Central memory CD8-positive, alpha-beta T cell (primary cell): ENCODE data around the gene PRSS2.

Source experiments
- ATAC-seq: fragments of 150-1000 bp; cut with Tn5 transposase; replicated peaks from 2 replicates; pipeline ENCODE4 v1.10.0; 2022; ENCODE audit warnings: mild to moderate bottlenecking, moderate FRiP score, moderate number of reproducible peaks; ENCODE audit not compliant: poor library complexity, severe bottlenecking; ENCODE audit errors: extremely low read depth
- DNase-seq, 2 donors: peaks; one replicate each; pipeline ENCODE4 v3.0.0; 2021; ENCODE audit warnings: low spot score in 2 of 2
- H3K27ac Mint-ChIP-seq: one replicate; pipeline ENCODE4 v1.8.0; 2022; ENCODE audit warnings: low read depth, mild to moderate bottlenecking, moderate library complexity, mixed read lengths
- H3K27me3 Mint-ChIP-seq: one replicate; pipeline ENCODE4 v1.8.0; 2022; ENCODE audit warnings: mixed read lengths
- H3K36me3 Mint-ChIP-seq: one replicate; pipeline ENCODE4 v1.8.0; 2022; ENCODE audit warnings: mild to moderate bottlenecking, moderate library complexity, mixed read lengths; ENCODE audit not compliant: insufficient read depth
- H3K4me1 Mint-ChIP-seq: one replicate; pipeline ENCODE4 v1.8.0; 2022; ENCODE audit warnings: mixed read lengths
- H3K4me3 Mint-ChIP-seq: one replicate; pipeline ENCODE4 v1.8.0; 2022; ENCODE audit warnings: mild to moderate bottlenecking, moderate library complexity, mixed read lengths
- H3K9me3 Mint-ChIP-seq: one replicate; pipeline ENCODE4 v1.8.0; 2022; ENCODE audit warnings: mixed read lengths

The PRSS2 gene

DNA sequence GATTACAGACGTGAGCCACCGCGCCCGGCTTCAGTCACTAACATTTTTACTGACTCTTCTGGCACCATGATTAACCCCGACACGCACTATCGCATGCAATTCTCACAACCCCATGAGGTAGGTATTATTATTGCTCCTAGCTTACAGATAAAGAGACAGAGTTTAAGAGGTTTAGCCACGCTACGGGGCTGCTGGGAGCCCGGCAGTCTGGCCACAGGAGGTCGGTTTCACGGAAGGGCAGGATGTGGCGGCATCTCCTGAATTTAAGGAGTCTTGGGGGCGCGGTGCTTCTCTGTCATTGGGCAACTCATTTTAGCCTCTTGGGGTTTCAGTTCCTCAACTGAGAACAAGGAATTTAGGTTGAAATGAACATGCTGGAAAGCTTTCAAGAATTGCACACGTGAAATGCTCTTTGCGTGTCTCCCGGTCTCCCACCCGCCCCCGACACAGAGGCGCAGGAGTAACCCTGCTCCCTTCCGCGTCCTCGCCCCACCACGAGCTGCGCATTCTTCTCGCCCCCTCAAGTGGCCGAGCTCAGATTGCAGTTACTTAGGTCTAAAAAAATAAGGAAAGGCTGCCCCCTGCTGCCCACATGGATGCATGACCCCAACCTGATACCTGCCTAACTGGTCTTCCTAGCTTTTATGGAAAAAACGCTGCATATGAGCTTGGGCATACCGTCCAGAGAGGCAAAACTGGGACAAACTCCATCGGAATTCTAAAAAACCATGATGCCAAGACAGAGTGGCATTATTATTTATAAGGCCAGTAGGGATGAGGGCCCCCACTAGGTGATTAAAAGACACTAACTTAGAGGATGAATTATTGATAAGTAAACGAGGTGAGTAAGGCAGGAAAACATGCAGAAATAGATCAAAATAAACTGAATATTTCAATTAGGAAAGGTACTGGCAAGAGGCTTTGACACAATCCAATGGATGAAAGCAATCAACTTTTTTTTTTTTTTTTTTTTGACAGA lies 12.4 kb downstream of the PRSS2 start:
- H3K27ac Mint-ChIP-seq = peak overlapping the region; percentile 29
- H3K27me3 Mint-ChIP-seq = no peaks in the 10 kb centered on the region
- peaks cover 9% of the 10 kb centered on the region for H3K4me1 Mint-ChIP-seq
- peaks cover 31% of the 10 kb centered on the region for H3K36me3 Mint-ChIP-seq
- peak; percentile 26 for ATAC-seq
- H3K4me3 Mint-ChIP-seq = peak overlapping the region; percentile 73
- no peaks in the 10 kb centered on the region for H3K9me3 Mint-ChIP-seq
- peak in 1 of 2 donors; percentile 59 for DNase-seq

DNA sequence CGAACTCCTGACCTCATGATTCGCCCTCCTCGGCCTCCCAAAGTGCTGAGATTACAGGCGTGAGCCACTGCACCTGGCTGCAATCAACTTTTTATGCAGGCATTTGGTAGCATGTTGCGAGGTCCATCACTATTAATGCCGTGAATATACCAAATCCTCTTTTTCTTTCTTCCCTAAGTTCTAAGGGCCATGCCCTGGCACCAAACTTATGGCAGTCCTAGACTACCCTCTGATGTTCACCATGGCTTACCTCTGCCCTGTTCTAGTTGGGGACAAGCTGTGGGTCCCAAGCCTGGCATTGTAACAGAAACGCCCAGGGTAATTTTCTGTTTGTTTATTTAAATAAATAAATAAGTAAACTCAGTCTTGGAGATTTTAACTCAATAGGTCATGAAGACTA lies 13.3 kb downstream of the PRSS2 start:
- H3K27me3 Mint-ChIP-seq = no peaks in the 10 kb centered on the region
- H3K36me3 Mint-ChIP-seq = peaks cover 40% of the 10 kb centered on the region
- DNase-seq (no peak), ATAC-seq (no peak)
- H3K4me3 Mint-ChIP-seq = no peak overlapping the region
- H3K4me1 Mint-ChIP-seq = peaks cover 10% of the 10 kb centered on the region
- H3K9me3 Mint-ChIP-seq = no peaks in the 10 kb centered on the region
- peak overlapping the region; percentile 98 for H3K27ac Mint-ChIP-seq

DNA sequence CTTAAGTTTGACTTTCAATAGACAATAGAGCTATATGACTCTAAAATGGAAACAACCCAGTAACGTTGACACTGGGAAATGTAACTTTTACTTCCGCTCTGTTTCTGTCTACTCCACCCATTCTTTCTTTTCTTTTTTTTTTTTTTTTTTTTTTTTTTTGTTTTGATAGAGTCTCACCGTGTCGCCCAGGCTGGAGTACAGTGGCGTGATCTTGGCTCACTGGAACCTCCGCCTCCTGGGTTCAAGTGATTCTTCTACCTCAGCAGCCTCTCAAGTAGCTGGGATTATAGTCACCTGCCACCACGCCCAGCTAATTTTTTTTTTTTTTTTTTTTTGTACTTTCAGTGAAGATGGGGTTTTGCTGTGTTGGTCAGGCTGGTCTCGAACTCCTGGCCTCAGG lies 13.9 kb downstream of the PRSS2 start:
- ATAC-seq = peak; percentile 6
- H3K27me3 Mint-ChIP-seq = no peaks in the 10 kb centered on the region
- peaks cover 46% of the 10 kb centered on the region for H3K36me3 Mint-ChIP-seq
- H3K4me3 Mint-ChIP-seq = peak overlapping the region; percentile 16
- peak overlapping the region; percentile 98 for H3K27ac Mint-ChIP-seq
- no peaks in the 10 kb centered on the region for H3K9me3 Mint-ChIP-seq
- DNase-seq = no peak
- peaks cover 15% of the 10 kb centered on the region for H3K4me1 Mint-ChIP-seq

DNA sequence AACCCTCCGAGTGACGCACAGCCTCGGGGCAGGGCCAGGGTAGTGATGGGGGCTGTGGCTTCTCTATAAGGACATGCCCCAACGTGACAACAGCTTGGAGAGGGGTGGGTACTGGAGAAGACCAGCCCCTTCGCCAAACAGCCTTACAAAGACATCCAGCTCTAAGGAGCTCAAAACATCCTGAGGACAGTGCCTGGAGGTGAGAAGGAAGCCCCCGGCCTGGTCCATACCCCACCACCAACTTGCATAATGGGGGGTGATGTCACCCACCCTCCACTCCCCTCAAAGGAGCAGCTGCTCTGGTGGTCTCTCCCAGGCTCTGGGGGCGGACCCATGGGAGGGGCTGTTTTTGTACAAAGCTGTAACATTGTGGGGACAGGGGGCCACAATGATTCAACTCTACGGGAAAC lies 15.1 kb downstream of the PRSS2 start:
- H3K27me3 Mint-ChIP-seq = no peaks in the 10 kb centered on the region
- H3K27ac Mint-ChIP-seq = peak overlapping the region; percentile 98
- peaks cover 20% of the 10 kb centered on the region for H3K4me1 Mint-ChIP-seq
- peaks cover 57% of the 10 kb centered on the region for H3K36me3 Mint-ChIP-seq
- H3K4me3 Mint-ChIP-seq = peak overlapping the region; percentile 79
- H3K9me3 Mint-ChIP-seq = no peaks in the 10 kb centered on the region
- peak; percentile 86 for ATAC-seq
- DNase-seq = peak in 1 of 2 donors; percentile 73

DNA sequence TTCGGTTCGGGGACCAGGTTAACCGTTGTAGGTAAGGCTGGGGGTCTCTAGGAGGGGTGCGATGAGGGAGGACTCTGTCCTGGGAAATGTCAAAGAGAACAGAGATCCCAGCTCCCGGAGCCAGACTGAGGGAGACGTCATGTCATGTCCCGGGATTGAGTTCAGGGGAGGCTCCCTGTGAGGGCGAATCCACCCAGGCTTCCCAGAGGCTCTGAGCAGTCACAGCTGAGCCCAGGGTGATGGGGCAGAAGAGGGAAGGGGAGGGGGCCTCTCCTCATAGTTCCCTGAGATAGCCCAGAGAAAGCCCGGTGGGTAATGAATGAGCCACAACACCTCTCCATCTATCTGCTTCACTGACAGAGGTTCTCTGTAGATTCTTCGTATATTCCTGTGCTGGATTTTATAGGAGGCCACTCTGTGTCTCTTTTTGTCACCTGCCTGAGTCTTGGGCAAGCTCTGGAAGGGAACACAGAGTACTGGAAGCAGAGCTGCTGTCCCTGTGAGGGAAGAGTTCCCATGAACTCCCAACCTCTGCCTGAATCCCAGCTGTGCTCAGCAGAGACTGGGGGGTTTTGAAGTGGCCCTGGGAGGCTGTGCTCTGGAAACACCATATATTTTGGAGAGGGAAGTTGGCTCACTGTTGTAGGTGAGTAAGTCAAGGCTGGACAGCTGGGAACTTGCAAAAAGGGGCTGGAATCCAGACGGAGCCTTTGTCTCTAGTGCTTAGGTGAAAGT lies 16.4 kb downstream of the PRSS2 start:
- no peak for DNase-seq
- no peak for ATAC-seq
- Mint-ChIP-seq H3K36me3 (peaks cover 68% of the 10 kb centered on the region), H3K27ac (peak overlapping the region; percentile 98), H3K9me3 (no peaks in the 10 kb centered on the region), H3K27me3 (no peaks in the 10 kb centered on the region), H3K4me3 (peak overlapping the region; percentile 95), H3K4me1 (peaks cover 27% of the 10 kb centered on the region)

DNA sequence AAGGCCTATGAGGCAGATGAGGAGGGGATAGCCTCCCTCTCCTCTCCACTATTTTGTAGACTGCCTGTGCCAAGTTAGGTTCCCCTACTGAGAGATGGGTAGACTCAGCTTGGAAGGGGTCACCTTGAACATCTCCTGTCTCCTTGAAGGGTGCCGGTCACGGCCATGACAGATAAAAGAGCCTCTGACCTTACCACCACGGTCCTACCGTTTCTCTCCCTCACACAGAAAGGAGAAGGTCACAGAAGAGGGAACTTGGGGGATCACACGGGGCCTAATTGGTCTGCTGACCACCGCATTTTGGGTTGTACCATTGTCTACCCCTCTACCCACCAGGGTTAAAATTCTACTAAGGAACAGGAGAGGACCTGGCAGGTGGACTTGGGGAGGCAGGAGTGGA lies 17.0 kb downstream of the PRSS2 start:
- Mint-ChIP-seq H3K9me3 (no peaks in the 10 kb centered on the region), H3K4me3 (peak overlapping the region; percentile 95), H3K4me1 (peaks cover 32% of the 10 kb centered on the region), H3K27ac (peak overlapping the region; percentile 98), H3K36me3 (peaks cover 71% of the 10 kb centered on the region), H3K27me3 (no peaks in the 10 kb centered on the region)
- DNase-seq (no peak), ATAC-seq (no peak)

DNA sequence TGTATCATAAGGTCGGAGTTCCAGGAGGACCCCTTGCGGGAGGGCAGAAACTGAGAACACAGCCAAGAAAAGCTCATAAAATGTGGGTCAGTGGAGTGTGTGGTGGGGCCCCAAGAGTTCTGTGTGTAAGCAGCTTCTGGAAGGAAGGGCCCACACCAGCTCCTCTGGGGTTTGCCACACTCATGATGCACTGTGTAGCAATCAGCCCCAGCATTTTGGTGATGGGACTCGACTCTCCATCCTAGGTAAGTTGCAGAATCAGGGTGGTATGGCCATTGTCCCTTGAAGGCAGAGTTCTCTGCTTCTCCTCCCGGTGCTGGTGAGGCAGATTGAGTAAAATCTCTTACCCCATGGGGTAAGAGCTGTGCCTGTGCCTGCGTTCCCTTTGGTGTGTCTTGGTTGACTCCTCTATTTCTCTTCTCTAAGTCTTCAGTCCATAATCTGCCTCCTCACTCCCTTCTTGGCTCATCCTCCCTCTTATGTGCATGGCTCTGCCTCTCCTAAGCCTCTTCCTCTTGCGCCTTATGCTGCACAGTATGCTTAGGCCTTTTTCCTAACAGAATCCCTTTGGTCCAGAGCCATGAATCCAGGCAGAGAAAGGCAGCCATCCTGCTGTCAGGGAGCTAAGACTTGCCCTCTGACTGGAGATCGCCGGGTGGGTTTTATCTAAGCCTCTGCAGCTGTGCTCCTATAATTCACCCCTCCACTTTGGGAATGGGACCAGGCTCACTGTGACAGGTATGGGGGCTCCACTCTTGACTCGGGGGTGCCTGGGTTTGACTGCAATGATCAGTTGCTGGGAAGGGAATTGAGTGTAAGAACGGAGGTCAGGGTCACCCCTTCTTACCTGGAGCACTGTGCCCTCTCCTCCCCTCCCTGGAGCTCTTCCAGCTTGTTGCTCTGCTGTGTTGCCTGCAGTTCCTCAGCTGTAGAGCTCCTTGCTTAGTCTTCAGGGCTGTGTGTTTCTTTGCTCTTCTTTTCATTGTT lies 17.8 kb downstream of the PRSS2 start:
- peaks cover 70% of the 10 kb centered on the region for H3K36me3 Mint-ChIP-seq
- ATAC-seq (no peak), DNase-seq (no peak)
- H3K27me3 Mint-ChIP-seq = no peaks in the 10 kb centered on the region
- no peaks in the 10 kb centered on the region for H3K9me3 Mint-ChIP-seq
- H3K27ac Mint-ChIP-seq = peak overlapping the region; percentile 98
- H3K4me1 Mint-ChIP-seq = peaks cover 37% of the 10 kb centered on the region
- H3K4me3 Mint-ChIP-seq = peak overlapping the region; percentile 95

DNA sequence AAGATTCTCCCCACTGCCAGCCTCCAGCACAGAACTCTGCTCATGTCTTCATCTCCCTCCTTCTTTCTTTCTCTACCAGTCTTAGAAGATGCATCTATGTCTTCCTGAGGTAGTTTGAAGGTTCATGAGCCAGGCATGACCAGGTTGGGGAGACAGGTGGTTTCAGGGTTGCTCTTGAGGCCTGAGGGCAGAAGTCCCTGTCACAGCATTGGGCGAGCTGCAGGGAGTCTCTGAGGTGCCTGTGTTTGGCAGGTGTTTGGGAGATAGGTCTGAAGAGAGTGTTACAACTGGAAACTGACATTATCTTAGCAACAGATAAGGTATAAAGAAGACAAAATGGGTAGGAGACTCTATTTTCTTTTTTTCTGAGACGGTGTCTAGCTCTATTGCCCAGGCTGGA lies 18.7 kb downstream of the PRSS2 start:
- H3K27me3 Mint-ChIP-seq = no peaks in the 10 kb centered on the region
- H3K4me1 Mint-ChIP-seq = peaks cover 44% of the 10 kb centered on the region
- H3K4me3 Mint-ChIP-seq = peak overlapping the region; percentile 95
- ATAC-seq = no peak
- H3K27ac Mint-ChIP-seq = peak overlapping the region; percentile 98
- H3K36me3 Mint-ChIP-seq = peaks cover 74% of the 10 kb centered on the region
- DNase-seq = no peak
- no peaks in the 10 kb centered on the region for H3K9me3 Mint-ChIP-seq

DNA sequence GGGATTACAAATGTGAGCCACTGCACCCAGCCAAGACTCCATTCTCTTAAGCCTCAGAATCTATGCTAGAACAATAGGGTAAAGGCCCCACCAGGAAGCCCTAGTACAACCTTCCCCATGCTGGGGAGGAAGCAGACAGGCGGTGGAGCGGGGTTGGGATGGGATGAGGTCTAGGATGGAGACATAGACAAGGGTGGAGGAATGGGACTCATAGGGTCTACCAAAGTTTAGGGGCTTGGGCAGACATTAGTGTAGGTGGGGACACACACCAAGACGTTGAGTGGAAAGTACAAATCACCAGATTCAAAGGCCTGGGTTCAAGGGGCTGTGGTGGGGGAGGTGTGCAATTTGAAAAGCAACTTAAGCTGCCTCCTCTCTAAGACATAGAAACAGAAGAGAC lies 19.3 kb downstream of the PRSS2 start:
- Mint-ChIP-seq H3K36me3 (peaks cover 70% of the 10 kb centered on the region), H3K27me3 (no peaks in the 10 kb centered on the region), H3K9me3 (no peaks in the 10 kb centered on the region), H3K4me3 (peak overlapping the region; percentile 95), H3K4me1 (peaks cover 50% of the 10 kb centered on the region), H3K27ac (peak overlapping the region; percentile 98)
- DNase-seq = no peak
- no peak for ATAC-seq

DNA sequence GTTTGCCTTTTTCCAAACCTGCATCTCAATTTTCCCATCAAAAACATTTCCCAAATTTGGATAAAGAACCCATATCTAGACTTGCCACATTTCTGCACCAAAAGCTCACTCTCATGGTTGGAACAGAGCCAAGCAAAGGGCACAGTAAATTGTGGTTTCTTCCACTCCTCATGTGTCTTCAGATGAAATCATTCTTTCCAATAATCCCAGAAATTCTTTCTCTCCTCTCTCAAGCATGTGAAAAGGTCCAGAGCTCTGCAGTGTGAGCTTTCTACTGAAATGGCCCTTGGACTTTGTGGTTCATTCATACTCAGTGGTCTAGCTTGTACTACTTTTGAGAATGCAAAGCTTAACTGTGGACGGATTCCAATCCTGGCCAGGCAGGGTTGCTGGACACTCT lies 19.8 kb downstream of the PRSS2 start:
- Mint-ChIP-seq H3K36me3 (peaks cover 71% of the 10 kb centered on the region), H3K4me1 (peaks cover 52% of the 10 kb centered on the region), H3K4me3 (peak overlapping the region; percentile 95), H3K9me3 (no peaks in the 10 kb centered on the region), H3K27ac (peak overlapping the region; percentile 99), H3K27me3 (no peaks in the 10 kb centered on the region)
- DNase-seq (no peak), ATAC-seq (no peak)

DNA sequence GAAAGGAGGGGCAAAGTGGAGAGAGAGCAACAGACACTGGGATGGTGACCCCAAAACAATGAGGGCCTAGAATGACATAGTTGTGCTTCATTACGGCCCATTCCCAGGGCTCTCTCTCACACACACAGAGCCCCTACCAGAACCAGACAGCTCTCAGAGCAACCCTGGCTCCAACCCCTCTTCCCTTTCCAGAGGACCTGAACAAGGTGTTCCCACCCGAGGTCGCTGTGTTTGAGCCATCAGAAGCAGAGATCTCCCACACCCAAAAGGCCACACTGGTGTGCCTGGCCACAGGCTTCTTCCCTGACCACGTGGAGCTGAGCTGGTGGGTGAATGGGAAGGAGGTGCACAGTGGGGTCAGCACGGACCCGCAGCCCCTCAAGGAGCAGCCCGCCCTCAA lies 20.7 kb downstream of the PRSS2 start:
- peaks cover 76% of the 10 kb centered on the region for H3K36me3 Mint-ChIP-seq
- ATAC-seq = no peak
- no peaks in the 10 kb centered on the region for H3K27me3 Mint-ChIP-seq
- no peak for DNase-seq
- peak overlapping the region; percentile 95 for H3K4me3 Mint-ChIP-seq
- peaks cover 58% of the 10 kb centered on the region for H3K4me1 Mint-ChIP-seq
- peak overlapping the region; percentile 99 for H3K27ac Mint-ChIP-seq
- no peaks in the 10 kb centered on the region for H3K9me3 Mint-ChIP-seq

DNA sequence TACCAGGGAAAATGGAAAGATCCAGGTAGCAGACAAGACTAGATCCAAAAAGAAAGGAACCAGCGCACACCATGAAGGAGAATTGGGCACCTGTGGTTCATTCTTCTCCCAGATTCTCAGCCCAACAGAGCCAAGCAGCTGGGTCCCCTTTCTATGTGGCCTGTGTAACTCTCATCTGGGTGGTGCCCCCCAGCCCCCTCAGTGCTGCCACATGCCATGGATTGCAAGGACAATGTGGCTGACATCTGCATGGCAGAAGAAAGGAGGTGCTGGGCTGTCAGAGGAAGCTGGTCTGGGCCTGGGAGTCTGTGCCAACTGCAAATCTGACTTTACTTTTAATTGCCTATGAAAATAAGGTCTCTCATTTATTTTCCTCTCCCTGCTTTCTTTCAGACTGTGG lies 21.4 kb downstream of the PRSS2 start:
- no peaks in the 10 kb centered on the region for H3K27me3 Mint-ChIP-seq
- DNase-seq (no peak), ATAC-seq (no peak)
- H3K4me1 Mint-ChIP-seq = peaks cover 58% of the 10 kb centered on the region
- H3K4me3 Mint-ChIP-seq = peak overlapping the region; percentile 95
- H3K9me3 Mint-ChIP-seq = no peaks in the 10 kb centered on the region
- peaks cover 77% of the 10 kb centered on the region for H3K36me3 Mint-ChIP-seq
- peak overlapping the region; percentile 99 for H3K27ac Mint-ChIP-seq
